Epithelial cell of esophagus (primary cell): Measurements from ENCODE around the gene MYRF.

ENCODE experiments used
- DNase-seq: peaks from one replicate; pipeline ENCODE4 v3.0.0; 2010; ENCODE audit warnings: low read depth
- H3K4me3 ChIP-seq: 2 replicates; pipeline ENCODE4 v1.5.1; 2011; ENCODE audit warnings: mild to moderate bottlenecking, low read length, control low read depth
- CTCF ChIP-seq: IDR thresholded peaks from 2 replicates; pipeline ENCODE4 v1.5.1; 2011; ENCODE audit warnings: low read depth, mild to moderate bottlenecking, low read length, control low read depth, inconsistent platforms; ENCODE audit not compliant: insufficient read depth; ENCODE audit errors: missing control alignments

MYRF gene

GRCh38 chr11:61769169-61769920, 16.9 kb downstream of the MYRF start:
- no peak for DNase-seq
- no peak overlapping the region for H3K4me3 ChIP-seq
- TF ChIP-seq CTCF, result no peak

- H3K4me3 ChIP-seq, result no peak overlapping the region
- TF ChIP-seq CTCF, result no peak
- no peak for DNase-seq
Observed at GRCh38 chr11:61769946-61770683, 17.7 kb downstream of the MYRF start.

- TF ChIP-seq CTCF, result no peak
- no peak for DNase-seq
- no peak overlapping the region for H3K4me3 ChIP-seq
Observed at GRCh38 chr11:61771195-61771894, 18.9 kb downstream of the MYRF start.

- no peak overlapping the region for H3K4me3 ChIP-seq
- no peak for DNase-seq
Observed at GRCh38 chr11:61771985-61772455, 19.6 kb downstream of the MYRF start.

GRCh38 chr11:61773356-61773755, 20.9 kb downstream of the MYRF start:
- DNase-seq, result no peak
- no peak overlapping the region for H3K4me3 ChIP-seq
- TF ChIP-seq CTCF, result no peak

More at GRCh38 chr11:61771985-61772455, 19.6 kb downstream of the MYRF start:
- no peak for TF ChIP-seq CTCF

GRCh38 chr11:61773809-61774208, 21.4 kb downstream of the MYRF start:
- DNase-seq, result no peak
- H3K4me3 ChIP-seq, result no peak overlapping the region
- TF ChIP-seq CTCF, result no peak
